Retinal pigment epithelial cell (primary cell): ENCODE data around the gene XRCC5.

Experiments
- DNase-seq: peaks from one replicate; pipeline ENCODE4 v3.0.0-alpha.2; 2010; ENCODE audit warnings: low read depth
- H3K4me3 ChIP-seq: 2 replicates; pipeline ENCODE4 v1.5.1; 2011; ENCODE audit warnings: mild to moderate bottlenecking, low read length, control low read depth, moderate library complexity
- TF ChIP-seq, protein P1 (sequence below): conservative IDR thresholded peaks from 2 replicates; pipeline ENCODE4 v1.5.1; 2011; ENCODE audit warnings: low read depth, low read length, control low read depth, inconsistent platforms

Gene XRCC5

DNA sequence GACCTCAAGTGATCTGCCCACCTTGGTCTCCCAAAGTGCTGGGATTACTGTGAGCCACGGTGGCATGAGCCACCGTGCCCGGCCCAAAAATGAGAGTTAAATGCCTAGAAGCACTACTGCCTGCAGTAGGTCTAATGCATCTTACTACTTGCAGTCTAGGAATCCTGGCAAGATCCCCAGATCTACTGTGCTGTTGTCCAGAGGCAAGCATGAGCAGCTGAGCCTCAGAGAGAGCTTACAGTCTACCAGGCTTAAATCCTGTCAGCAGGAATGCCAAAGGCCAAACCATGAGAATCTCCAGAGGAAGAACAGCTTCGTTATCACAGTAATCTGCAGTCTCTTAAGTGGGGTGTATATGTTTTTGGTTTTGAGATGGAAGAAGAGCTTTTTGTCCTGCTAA lies 54.4 kb downstream of the XRCC5 start:
- DNase-seq: peak; percentile 77
- TF ChIP-seq, protein P1, sequence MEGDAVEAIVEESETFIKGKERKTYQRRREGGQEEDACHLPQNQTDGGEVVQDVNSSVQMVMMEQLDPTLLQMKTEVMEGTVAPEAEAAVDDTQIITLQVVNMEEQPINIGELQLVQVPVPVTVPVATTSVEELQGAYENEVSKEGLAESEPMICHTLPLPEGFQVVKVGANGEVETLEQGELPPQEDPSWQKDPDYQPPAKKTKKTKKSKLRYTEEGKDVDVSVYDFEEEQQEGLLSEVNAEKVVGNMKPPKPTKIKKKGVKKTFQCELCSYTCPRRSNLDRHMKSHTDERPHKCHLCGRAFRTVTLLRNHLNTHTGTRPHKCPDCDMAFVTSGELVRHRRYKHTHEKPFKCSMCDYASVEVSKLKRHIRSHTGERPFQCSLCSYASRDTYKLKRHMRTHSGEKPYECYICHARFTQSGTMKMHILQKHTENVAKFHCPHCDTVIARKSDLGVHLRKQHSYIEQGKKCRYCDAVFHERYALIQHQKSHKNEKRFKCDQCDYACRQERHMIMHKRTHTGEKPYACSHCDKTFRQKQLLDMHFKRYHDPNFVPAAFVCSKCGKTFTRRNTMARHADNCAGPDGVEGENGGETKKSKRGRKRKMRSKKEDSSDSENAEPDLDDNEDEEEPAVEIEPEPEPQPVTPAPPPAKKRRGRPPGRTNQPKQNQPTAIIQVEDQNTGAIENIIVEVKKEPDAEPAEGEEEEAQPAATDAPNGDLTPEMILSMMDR: no peak
- H3K4me3 ChIP-seq: no peak overlapping the region

DNA sequence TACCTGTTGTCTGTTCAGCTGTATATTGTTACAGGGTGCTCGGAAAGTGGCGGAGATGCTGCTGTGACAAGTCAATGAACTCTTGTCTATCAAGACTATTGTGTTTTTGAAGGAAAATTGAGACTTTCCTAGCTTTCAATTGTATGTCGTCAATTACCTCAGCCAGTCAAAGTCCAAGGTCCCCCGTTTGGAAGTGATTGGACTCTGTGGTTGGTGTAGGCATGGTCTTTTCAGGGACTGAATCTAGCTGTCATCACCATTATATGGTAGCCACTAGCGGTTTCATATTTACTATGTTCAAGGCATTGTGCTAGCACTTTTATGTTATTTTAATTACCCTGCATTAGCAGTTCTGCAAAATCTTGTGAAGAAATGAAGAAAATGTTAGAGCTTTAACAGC lies 54.9 kb downstream of the XRCC5 start:
- H3K4me3 ChIP-seq: no peak overlapping the region
- TF ChIP-seq, protein P1: no peak
- DNase-seq: no peak

DNA sequence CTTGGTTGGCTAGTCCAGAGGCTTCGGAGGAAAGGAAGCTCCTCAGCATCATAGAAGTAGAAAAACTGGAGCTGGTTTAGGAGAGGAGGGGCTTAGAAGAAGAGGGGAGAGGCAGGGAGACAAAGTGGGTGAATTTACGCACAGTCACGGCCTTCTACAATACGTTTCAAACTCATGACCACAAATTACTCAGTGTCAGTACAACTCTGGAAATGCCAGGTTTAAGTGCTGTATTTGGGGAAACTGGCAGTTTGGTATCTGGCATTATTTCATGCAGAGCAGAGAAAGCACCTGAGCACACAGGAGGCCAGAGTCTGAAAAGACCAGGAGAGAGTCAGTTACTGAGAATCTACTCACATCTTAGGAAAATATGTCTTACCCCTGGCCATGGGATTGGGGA lies 55.4 kb downstream of the XRCC5 start:
- no peak for DNase-seq
- TF ChIP-seq, protein P1: no peak
- H3K4me3 ChIP-seq: no peak overlapping the region

DNA sequence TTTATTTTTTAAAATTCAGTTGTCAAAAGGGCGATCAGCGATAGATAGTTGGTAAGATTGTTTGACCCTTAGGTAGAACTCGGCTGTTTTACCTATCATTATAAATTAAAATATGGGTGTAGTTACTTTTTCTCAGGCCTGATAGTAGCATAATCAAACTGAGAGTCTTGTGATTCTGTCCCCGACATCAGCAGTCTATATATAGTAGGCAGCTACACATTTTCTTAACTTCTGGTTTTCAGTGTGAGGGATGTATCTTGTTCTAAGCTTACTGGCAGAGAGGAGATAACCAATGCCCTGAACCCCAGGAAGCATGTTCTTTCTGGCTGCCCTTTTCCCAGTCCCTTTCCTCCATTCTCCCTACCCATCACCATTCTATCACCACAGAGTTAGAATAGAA lies 56.6 kb downstream of the XRCC5 start:
- no peak overlapping the region for H3K4me3 ChIP-seq
- TF ChIP-seq, protein P1: no peak
- no peak for DNase-seq

DNA sequence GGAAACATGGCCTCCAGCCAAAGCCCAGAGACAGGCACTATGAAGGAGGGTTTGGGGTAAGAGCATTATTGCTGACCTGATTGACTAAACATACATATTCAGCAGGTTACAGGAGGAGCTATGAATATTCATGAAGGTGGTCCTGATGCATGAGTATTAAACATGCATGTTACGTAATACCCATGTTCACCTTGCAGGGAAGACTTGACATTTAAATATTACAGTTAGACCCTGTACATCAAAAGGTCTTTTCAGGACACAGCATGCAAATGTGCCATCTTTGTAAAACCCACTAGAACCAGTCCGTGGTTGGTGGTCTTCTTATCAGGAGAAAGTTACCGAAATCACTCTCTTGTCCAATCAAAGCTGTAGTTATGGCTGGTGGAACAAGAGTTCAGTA lies 59.9 kb downstream of the XRCC5 start:
- TF ChIP-seq, protein P1: no peak
- DNase-seq: no peak
- H3K4me3 ChIP-seq: no peak overlapping the region

DNA sequence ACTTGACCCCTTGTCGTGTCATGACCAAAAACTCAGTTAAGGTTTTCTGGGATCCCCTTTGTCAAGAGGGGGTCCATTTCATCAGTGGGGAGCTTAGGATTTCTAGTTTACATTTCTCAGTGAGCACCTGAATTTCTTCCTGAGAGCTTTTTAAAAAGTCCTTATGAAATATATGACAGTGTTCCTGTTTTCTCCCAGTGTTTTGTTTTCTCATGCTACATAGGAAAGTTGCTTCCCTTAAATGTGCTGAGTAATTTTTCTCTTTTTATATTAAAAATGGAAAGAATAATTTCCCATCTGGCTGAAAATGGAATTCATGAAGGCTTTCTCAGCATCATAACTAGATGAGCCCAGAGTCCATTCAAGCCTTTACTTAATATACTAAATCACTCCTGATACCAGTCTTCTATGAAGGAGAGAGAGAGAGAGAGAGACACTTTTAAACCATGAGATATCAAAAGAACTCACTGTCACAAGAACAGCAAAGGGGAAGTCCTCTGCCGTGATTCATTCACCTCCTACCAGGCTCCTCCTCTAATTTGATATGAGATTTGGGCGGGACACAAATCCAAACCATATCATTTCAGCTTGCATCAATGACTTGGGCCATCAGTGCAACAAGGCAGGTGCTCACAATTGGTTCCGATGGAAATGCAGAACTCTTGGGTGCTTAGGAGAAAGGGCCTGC lies 61.1 kb downstream of the XRCC5 start:
- TF ChIP-seq, protein P1: no peak
- H3K4me3 ChIP-seq: no peak overlapping the region
- no peak for DNase-seq

DNA sequence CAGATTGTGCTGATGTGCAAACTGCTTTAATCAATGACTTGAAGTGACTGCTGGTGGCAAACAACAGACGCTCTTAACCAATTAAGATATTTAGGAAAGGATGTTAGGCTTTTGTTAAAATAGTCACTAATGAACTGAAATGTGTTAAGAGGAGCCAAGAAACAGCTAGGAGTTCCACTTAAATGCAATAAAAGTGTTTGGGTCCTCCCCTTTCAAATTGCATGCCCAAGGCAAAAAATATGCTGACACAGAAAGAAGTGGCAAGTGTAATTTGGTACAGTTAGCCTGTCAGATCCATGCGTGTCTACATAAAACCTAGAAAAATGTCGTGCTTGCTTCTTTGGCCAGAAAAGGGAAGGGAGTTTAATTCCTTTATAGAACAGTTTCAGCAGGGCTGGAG lies 61.9 kb downstream of the XRCC5 start:
- H3K4me3 ChIP-seq: no peak overlapping the region
- no peak for DNase-seq
- TF ChIP-seq, protein P1: no peak
